CD4-positive, alpha-beta T cell (primary cell): Measurements from ENCODE around the gene TFAP2E. TPM values are rescaled to one million over a fixed set of nuclear protein-coding genes. Genes with fewer than 3 reads are reported as not detected.

Experiments used
- ATAC-seq: fragments of 200-7000 bp; cut with Tn5 transposase; one replicate; pipeline ENCODE4 v1.10.0; 2022; ENCODE audit warnings: mild to moderate bottlenecking; ENCODE audit not compliant: poor library complexity
- CTCF ChIA-PET: fragments of 350-600 bp; sonication (Branson Sonifier 250); formaldehyde crosslinking; loops from one replicate; lab custom pipeline; 2021; ENCODE audit warnings: antibody characterized with exemption, inconsistent platforms; lab: Charles Lee
- POLR2A ChIA-PET: fragments of 350-600 bp; sonication (Branson Sonifier 250); formaldehyde crosslinking; loops from one replicate; lab custom pipeline; 2021; ENCODE audit warnings: antibody characterized with exemption, inconsistent platforms; lab: Charles Lee
- DNase-seq, 14 experiments: peaks; one replicate each; pipeline ENCODE4 v3.0.0-alpha.2; 2013 to 2020; ENCODE audit warnings: mixed read lengths in 2 of 14
- H3K27ac ChIP-seq, 2 donors: one replicate each; pipeline versions ENCODE4 v1.5.1 to v1.7.0; 2013; ENCODE audit warnings: low read length in 2 of 2, low read depth in 1 of 2, mild to moderate bottlenecking in 1 of 2
- H3K27me3 ChIP-seq, 2 experiments: 1 replicate in 1 of 2; 2 replicates in 1 of 2; pipeline versions ENCODE4 v1.6.1 to v1.7.0; 2013; ENCODE audit warnings: low read length in 2 of 2, control low read depth in 1 of 2, mild to moderate bottlenecking in 1 of 2, moderate library complexity in 1 of 2; ENCODE audit not compliant: insufficient read depth in 2 of 2, control insufficient read depth in 1 of 2
- H3K36me3 ChIP-seq: one replicate; pipeline ENCODE4 v1.6.1; 2013; ENCODE audit warnings: low read length, control low read depth; ENCODE audit not compliant: insufficient read depth
- H3K4me1 ChIP-seq: one replicate; pipeline ENCODE4 v1.6.1; 2013; ENCODE audit warnings: low read length, control low read depth; ENCODE audit not compliant: insufficient read depth
- H3K4me3 ChIP-seq: one replicate; pipeline ENCODE4 v1.5.1; 2013; ENCODE audit warnings: mild to moderate bottlenecking, low read length, moderate library complexity
- H3K9me3 ChIP-seq, 2 experiments: 1 replicate in 1 of 2; 2 replicates in 1 of 2; pipeline versions ENCODE4 v1.6.1 to v1.7.0; 2013; ENCODE audit warnings: low read length in 2 of 2, mild to moderate bottlenecking in 2 of 2, control low read depth in 1 of 2, moderate library complexity in 1 of 2; ENCODE audit not compliant: control insufficient read depth in 1 of 2, insufficient read depth in 1 of 2
- H3K27ac Mint-ChIP-seq: one replicate; pipeline ENCODE4 v1.8.0; 2020; ENCODE audit warnings: mixed read lengths
- H3K27me3 Mint-ChIP-seq: one replicate; pipeline ENCODE4 v1.8.0; 2021; ENCODE audit warnings: mixed read lengths
- H3K36me3 Mint-ChIP-seq: one replicate; pipeline ENCODE4 v1.8.0; 2021; ENCODE audit warnings: low read depth, mixed read lengths
- H3K4me1 Mint-ChIP-seq: one replicate; pipeline ENCODE4 v1.8.0; 2021; ENCODE audit warnings: low read depth, mixed read lengths
- H3K4me3 Mint-ChIP-seq: one replicate; pipeline ENCODE4 v1.8.0; 2020; ENCODE audit warnings: mild to moderate bottlenecking, mixed read lengths
- H3K9me3 Mint-ChIP-seq: one replicate; pipeline ENCODE4 v1.8.0; 2020; ENCODE audit warnings: mixed read lengths
- CTCF ChIP-seq: fragments of 200-600 bp; IDR thresholded peaks from one replicate; pipeline ENCODE4 v1.8.0; 2022; ENCODE audit warnings: antibody characterized with exemption, mild to moderate bottlenecking
- intact Hi-C, 2 experiments: fragments of 100-400 bp; cut with DNase I in 1 of 2; cut with micrococcal nuclease in 1 of 2; formaldehyde crosslinking; loops; one replicate each; pipeline versions ENCODE4 v1.15.1 to v1.9.0; 2023 to 2025; cut with DNase I, micrococcal nuclease
- polyA plus RNA-seq, 2 donors: library from polyadenylated mRNA; unstranded; fragments of 120-200 nt; gene quantifications; one replicate each; pipeline ENCODE4 v1.2.1, GENCODE V29; 2013
- total RNA-seq, 174 experiments: library from RNA in 2 of 174; stranded (reverse) in 2 of 174; gene quantifications; one replicate each; pipeline ENCODE4 v1.2.3 and lab custom pipeline; 2021 to 2026

Gene TFAP2E
- total RNA-seq (1 to 10 TPM; 3.0 to 3.8 TPM), total RNA-seq (lab: John Stamatoyannopoulos, UW) (0.15 to 5.6 (median 1.5) reads per million in 172 experiments)
- polyA plus RNA-seq (2013, experiment 1 of 2): 3.0 TPM
- 4.4 TPM for polyA plus RNA-seq (2013, experiment 2 of 2)

DNA sequence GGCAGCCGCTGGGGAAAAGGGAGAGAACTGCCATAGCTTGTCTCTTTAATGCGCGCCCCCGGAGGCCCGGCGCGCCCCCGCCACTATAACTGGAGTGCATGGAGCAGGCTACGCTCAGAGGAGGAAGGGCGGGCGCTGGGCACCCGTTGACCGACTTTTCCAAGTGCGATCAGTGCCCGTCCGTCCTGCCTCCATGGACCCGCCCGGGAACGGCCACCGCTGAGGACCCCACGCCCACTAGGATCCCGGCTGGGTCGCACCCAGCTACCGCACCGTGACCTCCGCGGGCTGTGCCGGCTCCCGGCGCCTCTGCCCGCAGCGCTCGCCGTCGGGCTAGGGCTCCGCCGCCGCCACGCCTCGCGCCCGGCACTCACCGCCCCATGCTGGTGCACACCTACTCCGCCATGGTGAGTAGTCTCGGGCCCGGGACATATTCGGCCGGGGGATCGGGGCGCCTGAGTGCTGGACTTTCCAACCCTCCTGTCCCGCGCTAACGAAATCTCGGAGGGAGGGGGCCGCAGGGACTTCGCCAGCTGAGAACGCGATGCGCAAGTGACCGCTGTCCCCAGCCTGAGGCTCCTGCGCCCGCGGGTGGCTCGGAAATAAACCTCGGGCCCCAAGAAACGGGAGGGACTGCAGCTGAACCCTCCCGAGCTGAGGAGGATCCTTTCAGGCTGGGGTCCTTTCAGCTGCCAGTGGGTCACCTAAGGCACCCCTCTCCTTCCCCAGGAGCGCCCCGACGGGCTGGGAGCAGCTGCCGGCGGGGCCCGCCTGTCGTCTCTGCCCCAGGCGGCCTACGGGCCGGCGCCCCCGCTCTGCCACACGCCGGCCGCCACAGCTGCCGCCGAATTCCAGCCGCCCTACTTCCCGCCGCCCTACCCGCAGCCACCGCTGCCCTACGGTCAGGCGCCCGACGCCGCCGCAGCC is at the start of gene TFAP2E:
TSS of gene TFAP2E (plus strand) at position 117 of the 927 bp plus-strand sequence. CDS start at position 381, 264 bp downstream.
- no peak for ATAC-seq
- CTCF ChIA-PET: interaction anchor here (1.4 kb wide), 1 partner anchor 142 kb away, joined by 6 read pairs; no protein-coding TSS in a partner anchor
- POLR2A ChIA-PET: interaction anchor here (0.6 kb wide), 1 partner anchor 200 kb away, joined by 3 read pairs; no protein-coding TSS in a partner anchor
- TF ChIP-seq CTCF: no peak
- peaks cover 36% of the 10 kb centered on the region for H3K4me1 ChIP-seq
- Mint-ChIP-seq H3K4me3 (peak within 1 kb of the TSS; percentile 14), H3K27me3 (peaks cover 5% of the 10 kb centered on the region), H3K9me3 (no peaks in the 10 kb centered on the region), H3K4me1 (peaks cover 31% of the 10 kb centered on the region), H3K27ac (no peak within 1 kb of the TSS), H3K36me3 (no peaks in the 10 kb centered on the region)
- H3K27me3 ChIP-seq: peaks cover 0 to 2% of the 10 kb centered on the region in 2 experiments
- DNase-seq: peak in 1 of 14 experiments; percentile 12
- no peaks in the 10 kb centered on the region for H3K9me3 ChIP-seq
- H3K27ac ChIP-seq: no peak within 1 kb of the TSS
- intact Hi-C loops: no loop called here
- H3K36me3 ChIP-seq: no peaks in the 10 kb centered on the region
- H3K4me3 ChIP-seq: peak within 1 kb of the TSS; percentile 33

GRCh38 chr1:35524106-35524505 is 49.0 kb upstream of the TFAP2E start:
- no peaks in the 10 kb centered on the region for H3K4me1 ChIP-seq
- no peak for TF ChIP-seq CTCF
- Mint-ChIP-seq H3K27me3 (no peaks in the 10 kb centered on the region), H3K36me3 (peaks cover 51% of the 10 kb centered on the region), H3K4me1 (peaks cover 15% of the 10 kb centered on the region), H3K27ac (no peak overlapping the region), H3K9me3 (peaks cover 10% of the 10 kb centered on the region), H3K4me3 (no peak overlapping the region)
- POLR2A ChIA-PET: interaction anchor here (0.7 kb wide), 1 partner anchor 32 kb away, joined by 3 read pairs; no protein-coding TSS in a partner anchor
- no peaks in the 10 kb centered on the region for H3K36me3 ChIP-seq
- ATAC-seq (no peak), DNase-seq (no peak)
- intact Hi-C loops: no loop called here
- no peak overlapping the region for H3K27ac ChIP-seq
- H3K27me3 ChIP-seq: no peaks in the 10 kb centered on the region
- no peak overlapping the region for H3K4me3 ChIP-seq
- peaks cover 0 to 5% of the 10 kb centered on the region in 2 experiments for H3K9me3 ChIP-seq
- CTCF ChIA-PET: no interaction called here

DNA sequence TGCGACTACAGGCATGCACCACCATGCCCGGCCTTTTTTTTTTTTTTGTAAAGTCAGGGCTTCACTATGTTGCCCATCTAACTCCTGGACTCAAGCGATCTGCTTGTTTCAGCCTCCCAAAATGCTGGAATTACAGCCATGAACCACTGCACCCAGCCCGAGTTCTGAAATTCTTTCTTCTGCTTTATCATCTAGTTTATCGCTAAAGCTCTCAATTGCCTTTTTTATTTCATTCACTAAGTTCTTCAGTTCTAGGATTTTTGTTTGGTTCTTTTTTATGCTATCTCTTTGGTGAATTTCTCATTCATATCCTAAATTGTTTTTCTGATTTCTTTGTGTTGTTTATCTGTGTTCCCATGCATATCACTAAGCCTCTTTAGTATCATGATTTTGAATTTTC is 42.9 kb upstream of the TFAP2E start:
- H3K4me3 ChIP-seq: no peak overlapping the region
- Mint-ChIP-seq H3K4me3 (no peak overlapping the region), H3K9me3 (peaks cover 13% of the 10 kb centered on the region), H3K4me1 (peaks cover 23% of the 10 kb centered on the region), H3K27ac (no peak overlapping the region), H3K27me3 (no peaks in the 10 kb centered on the region), H3K36me3 (peaks cover 65% of the 10 kb centered on the region)
- no peaks in the 10 kb centered on the region for H3K4me1 ChIP-seq
- CTCF ChIA-PET: no interaction called here
- intact Hi-C loops: no loop called here
- POLR2A ChIA-PET: no interaction called here
- H3K9me3 ChIP-seq: peaks cover 5 to 8% of the 10 kb centered on the region in 2 experiments
- H3K27me3 ChIP-seq: no peaks in the 10 kb centered on the region
- DNase-seq: no peak
- ATAC-seq: no peak
- peaks cover 19% of the 10 kb centered on the region for H3K36me3 ChIP-seq
- H3K27ac ChIP-seq: no peak overlapping the region
- no peak for TF ChIP-seq CTCF
